IMR-90 (cell line): Measurements from ENCODE around the gene PLA2G4E.

Source experiments
- CTCF ChIP-seq: conservative IDR thresholded peaks from 2 replicates; pipeline ENCODE4 v1.5.1; 2012; ENCODE audit warnings: mild to moderate bottlenecking, low read depth, low read length, improper control_type of control experiment
- ELK1 ChIP-seq: fragments of 150-350 bp; IDR thresholded peaks from 2 replicates; pipeline ENCODE4 v1.6.1; 2016; ENCODE audit warnings: low read depth, mild to moderate bottlenecking, low read length, moderate library complexity, borderline replicate concordance
- POLR2A ChIP-seq: IDR thresholded peaks from 2 replicates; pipeline ENCODE4 v1.6.1; 2012; ENCODE audit warnings: mild to moderate bottlenecking, low read depth, low read length
- SMC3 ChIP-seq: fragments of 150-350 bp; IDR thresholded peaks from 2 replicates; pipeline ENCODE4 v1.6.1; 2016; ENCODE audit warnings: low read depth, mild to moderate bottlenecking, antibody characterized with exemption, low read length, moderate library complexity

DNA sequence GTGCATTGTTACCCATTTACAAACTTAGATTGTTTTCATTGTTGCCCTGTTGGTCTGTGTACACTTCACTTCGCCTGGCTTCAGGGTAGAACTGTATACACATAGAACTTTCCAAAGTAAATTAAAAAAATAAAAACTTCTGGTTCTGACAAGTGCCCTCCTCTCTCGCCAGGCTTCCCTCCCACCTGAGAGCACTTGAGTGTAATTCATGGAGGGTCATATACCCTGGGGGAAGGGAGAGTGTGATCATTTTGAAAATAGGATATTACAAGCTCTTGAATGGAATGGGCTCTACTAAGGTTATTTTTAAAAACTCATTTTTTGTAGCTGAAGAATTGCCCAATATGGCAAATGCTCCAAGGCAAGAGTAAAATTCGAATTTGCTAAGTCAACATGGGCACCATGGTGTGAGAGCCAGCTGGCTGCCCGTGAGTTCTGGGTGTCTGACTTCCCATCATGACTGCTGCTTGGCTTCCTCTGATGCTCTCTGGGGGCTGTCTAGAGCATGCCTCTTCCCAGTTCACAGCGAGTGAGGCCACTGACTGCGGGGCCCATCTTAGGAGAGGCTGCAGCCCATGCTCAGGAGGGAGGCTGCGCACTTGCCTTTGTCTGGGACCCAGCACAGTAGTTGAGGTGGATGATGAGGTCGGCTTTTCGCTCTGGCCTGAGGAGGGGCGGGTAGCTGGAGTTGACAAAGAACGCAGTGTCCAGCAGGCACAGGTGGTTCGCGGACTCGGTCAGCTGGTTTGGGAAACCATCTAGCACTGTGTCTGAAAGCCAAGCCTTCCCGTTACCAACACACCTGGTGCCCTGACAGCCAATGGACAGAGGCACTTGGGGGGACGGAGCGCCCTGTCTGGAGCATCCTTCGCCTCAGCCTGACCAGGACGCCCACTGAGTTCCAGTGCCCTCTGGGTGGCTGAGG, 35.3 kb downstream of the PLA2G4E start:
- TF ChIP-seq SMC3 = no peak
- no peak for TF ChIP-seq ELK1
- TF ChIP-seq CTCF = no peak
- no peak for TF ChIP-seq POLR2A
